NT2/D1 (cell line): Measurements from ENCODE around the gene CALHM5.

Source experiments
- SUZ12 ChIP-seq: IDR thresholded peaks from 2 replicates; pipeline ENCODE4 v1.6.1; 2011; ENCODE audit not compliant: insufficient read length, insufficient read depth; ENCODE audit errors: extremely low read depth
- ZNF274 ChIP-seq: IDR thresholded peaks from 2 replicates; pipeline ENCODE4 v1.6.1; 2011; ENCODE audit warnings: mild to moderate bottlenecking, low read depth, low read length

DNA sequence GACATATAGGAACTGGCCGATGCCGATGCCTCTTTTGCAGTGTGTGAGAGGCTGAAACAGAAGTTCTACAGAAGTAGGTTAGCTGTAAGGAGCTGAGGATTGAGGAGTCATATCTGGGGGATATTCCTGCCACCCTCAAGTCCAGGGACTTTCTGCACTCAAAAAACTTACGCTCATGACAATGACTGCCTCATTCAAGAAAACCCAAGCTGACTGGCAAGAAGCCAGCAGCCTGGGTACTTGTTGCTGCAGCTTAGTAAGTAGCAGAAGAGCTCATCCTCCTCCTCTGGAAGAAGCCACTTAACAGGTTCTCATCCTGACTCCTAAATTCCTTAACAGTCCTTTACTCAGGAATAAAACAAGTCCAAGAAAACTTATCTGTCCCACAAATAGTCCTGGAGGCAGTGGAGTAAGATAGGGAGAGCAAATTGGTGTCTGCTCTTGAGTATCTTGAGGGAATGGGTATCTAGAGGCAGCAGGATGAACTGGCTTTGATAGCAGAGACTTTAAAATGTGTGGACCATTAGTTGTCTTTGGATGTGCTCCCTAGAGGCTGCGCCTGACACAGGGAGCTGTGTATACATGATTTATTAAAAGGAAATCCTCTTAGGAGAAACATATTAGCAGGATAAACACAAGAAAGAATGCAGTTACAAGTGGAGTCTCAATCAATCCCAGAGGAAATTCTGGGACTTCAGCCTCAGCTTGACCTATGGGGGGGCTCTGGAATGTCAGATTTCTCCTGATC, 7.4 kb downstream of the CALHM5 start:
- no peak for TF ChIP-seq SUZ12
- no peak for TF ChIP-seq ZNF274
